LNCaP clone FGC (cell line): ENCODE measurements around the gene PCDHGA1.
A peak's percentile ranks its signal among the peaks of the same experiment; 100 is the strongest.
"Not testable (repeated sequence)": the region's sequence is repeated elsewhere in the genome, so short reads cannot be mapped to it uniquely, and the experiment has no call there.

Experiments
- DNase-seq: peaks from one replicate; pipeline ENCODE4 v3.0.0-alpha.2; 2011; ENCODE audit warnings: low read depth
- H3K4me3 ChIP-seq: 2 replicates; pipeline ENCODE4 v1.5.1; 2011; ENCODE audit warnings: mild to moderate bottlenecking, low read depth, low read length, control low read depth
- CTCF ChIP-seq: IDR thresholded peaks from 2 replicates; pipeline ENCODE4 v1.5.1; 2012; ENCODE audit warnings: mild to moderate bottlenecking; ENCODE audit not compliant: control insufficient read depth, insufficient read depth; ENCODE audit errors: extremely low read depth

PCDHGA1 gene

GRCh38 chr5:141397756-141398551 lies 67.6 kb downstream of the PCDHGA1 start, which contains the start of gene PCDHGB5:
TSS of gene PCDHGB5 (plus strand) at chr5:141397947. CDS start at chr5:141398128, 181 bp downstream.
- DNase-seq: not testable (repeated sequence)
- peak within 1 kb of the TSS; percentile 51 for H3K4me3 ChIP-seq
- TF ChIP-seq CTCF: peak; percentile 72

- no peak overlapping the region for H3K4me3 ChIP-seq
- TF ChIP-seq CTCF: no peak
- DNase-seq: no peak
Measured at GRCh38 chr5:141398608-141399007, 68.3 kb downstream of the PCDHGA1 start.

GRCh38 chr5:141399555-141400258 lies 69.4 kb downstream of the PCDHGA1 start:
- no peak overlapping the region for H3K4me3 ChIP-seq

GRCh38 chr5:141402553-141403243 lies 72.4 kb downstream of the PCDHGA1 start, which contains the start of gene PCDHGA9:
TSS of gene PCDHGA9 (plus strand) at chr5:141402778. CDS start at chr5:141402953, 175 bp downstream.
- H3K4me3 ChIP-seq: peak within 1 kb of the TSS; percentile 18; the same call in 1 of the 2 replicates
- DNase-seq: no peak
- TF ChIP-seq CTCF: peak; percentile 32

More at GRCh38 chr5:141399555-141400258, 69.4 kb downstream of the PCDHGA1 start:
- no peak for TF ChIP-seq CTCF
- no peak for DNase-seq

GRCh38 chr5:141403387-141403786 lies 73.1 kb downstream of the PCDHGA1 start:
- H3K4me3 ChIP-seq: no peak overlapping the region
- no peak for TF ChIP-seq CTCF
- no peak for DNase-seq

- not testable (repeated sequence) for H3K4me3 ChIP-seq, DNase-seq
- peak; percentile 37; the same call in 1 of the 2 replicates for TF ChIP-seq CTCF
Measured at GRCh38 chr5:141407790-141408505, 77.6 kb downstream of the PCDHGA1 start, which contains the start of gene PCDHGB6. TSS of gene PCDHGB6 (plus strand) at chr5:141408021. CDS start at chr5:141408203, 182 bp downstream.
